KMS-11 (cell line): Measurements from ENCODE around the gene RHEBL1.

Source experiments
- H2AFZ ChIP-seq: fragments of 200-600 bp; sonication (generic); 2 replicates; pipeline ENCODE4 v1.6.1; 2016; ENCODE audit warnings: antibody characterized with exemption, mixed run types, low read depth
- H3K27ac ChIP-seq: fragments of 200-600 bp; sonication (generic); 2 replicates; pipeline ENCODE4 v1.6.1; 2016; ENCODE audit warnings: mild to moderate bottlenecking, mixed run types
- H3K27me3 ChIP-seq: fragments of 200-600 bp; sonication (generic); 2 replicates; pipeline ENCODE4 v1.6.1; 2017; ENCODE audit warnings: mild to moderate bottlenecking, low read depth, mixed run types, moderate library complexity; ENCODE audit not compliant: insufficient read depth
- H3K36me3 ChIP-seq: fragments of 200-600 bp; sonication (generic); 2 replicates; pipeline ENCODE4 v1.6.1; 2017; ENCODE audit warnings: mild to moderate bottlenecking, mixed run types; ENCODE audit not compliant: insufficient read depth
- H3K4me1 ChIP-seq: fragments of 200-600 bp; sonication (generic); 2 replicates; pipeline ENCODE4 v1.6.1; 2016; ENCODE audit warnings: mild to moderate bottlenecking, low read depth, mixed run types; ENCODE audit not compliant: poor library complexity, severe bottlenecking
- H3K4me2 ChIP-seq: fragments of 200-600 bp; sonication (generic); 2 replicates; pipeline ENCODE4 v1.7.0; 2016; ENCODE audit warnings: mild to moderate bottlenecking, mixed run types
- H3K4me3 ChIP-seq: fragments of 200-600 bp; sonication (generic); IDR thresholded peaks from 2 replicates; pipeline ENCODE4 v1.6.1; 2017; ENCODE audit warnings: low read depth, low read length, mixed read lengths; ENCODE audit not compliant: insufficient read depth
- H3K79me2 ChIP-seq: fragments of 200-600 bp; sonication (generic); 2 replicates; pipeline ENCODE4 v1.6.1; 2016; ENCODE audit warnings: low read depth, mixed run types; ENCODE audit not compliant: insufficient read depth
- H3K9ac ChIP-seq: fragments of 200-600 bp; sonication (generic); 2 replicates; pipeline ENCODE4 v1.6.1; 2016; ENCODE audit warnings: mild to moderate bottlenecking, mixed run types
- H4K20me1 ChIP-seq: fragments of 200-600 bp; sonication (generic); 2 replicates; pipeline ENCODE4 v1.6.1; 2016; ENCODE audit warnings: mild to moderate bottlenecking, mixed run types; ENCODE audit not compliant: insufficient read depth
- CTCF ChIP-seq: fragments of 200-600 bp; sonication (generic); conservative IDR thresholded peaks from 2 replicates; pipeline ENCODE4 v1.6.1; 2017; ENCODE audit warnings: low read depth, mild to moderate bottlenecking, antibody characterized with exemption, low read length, moderate library complexity, mixed read lengths

The RHEBL1 gene

GRCh38 chr12:49100380-49100779, 30.6 kb upstream of the RHEBL1 start:
- no peak for TF ChIP-seq CTCF
- Histone ChIP-seq H3K4me1 (no peaks in the 10 kb centered on the region), H3K9ac (no peak overlapping the region), H4K20me1 (no peaks in the 10 kb centered on the region), H3K36me3 (no peaks in the 10 kb centered on the region), H3K4me3 (no peak overlapping the region), H3K79me2 (no peaks in the 10 kb centered on the region), H3K27ac (no peak overlapping the region), H2AFZ (no peak overlapping the region), H3K27me3 (no peaks in the 10 kb centered on the region), H3K4me2 (no peak overlapping the region)

- Histone ChIP-seq H3K79me2 (no peaks in the 10 kb centered on the region), H3K36me3 (no peaks in the 10 kb centered on the region), H2AFZ (no peak overlapping the region), H4K20me1 (no peaks in the 10 kb centered on the region), H3K4me3 (no peak overlapping the region), H3K9ac (no peak overlapping the region), H3K27ac (no peak overlapping the region), H3K27me3 (peaks cover 3% of the 10 kb centered on the region; the same call in 1 of the 2 replicates), H3K4me1 (no peaks in the 10 kb centered on the region), H3K4me2 (no peak overlapping the region)
- TF ChIP-seq CTCF = no peak
Observed at GRCh38 chr12:49098703-49099102, 28.9 kb upstream of the RHEBL1 start.

- Histone ChIP-seq H3K36me3 (no peaks in the 10 kb centered on the region), H3K27ac (no peak overlapping the region), H4K20me1 (no peaks in the 10 kb centered on the region), H3K4me3 (no peak overlapping the region), H3K4me1 (peaks cover 3% of the 10 kb centered on the region), H3K79me2 (no peaks in the 10 kb centered on the region), H2AFZ (no peak overlapping the region), H3K4me2 (no peak overlapping the region), H3K9ac (no peak overlapping the region), H3K27me3 (peaks cover 10% of the 10 kb centered on the region; the same call in 1 of the 2 replicates)
- TF ChIP-seq CTCF = peak; percentile 93
Observed at GRCh38 chr12:49098035-49098451, 28.3 kb upstream of the RHEBL1 start.

GRCh38 chr12:49097381-49097780, 27.6 kb upstream of the RHEBL1 start:
- TF ChIP-seq CTCF = no peak

More at GRCh38 chr12:49097381-49097780, 27.6 kb upstream of the RHEBL1 start:
- Histone ChIP-seq H3K79me2 (no peaks in the 10 kb centered on the region), H3K4me1 (peaks cover 10% of the 10 kb centered on the region), H4K20me1 (no peaks in the 10 kb centered on the region), H3K27ac (no peak overlapping the region), H3K4me2 (no peak overlapping the region), H3K4me3 (no peak overlapping the region), H2AFZ (no peak overlapping the region), H3K36me3 (no peaks in the 10 kb centered on the region), H3K27me3 (peaks cover 15% of the 10 kb centered on the region; the same call in 1 of the 2 replicates), H3K9ac (no peak overlapping the region)
